HTERT RPE-1 (cell line): ENCODE results near the gene ADAM10.
"Not testable (repeated sequence)": the region's sequence is repeated elsewhere in the genome, so short reads cannot be mapped to it uniquely, and the experiment has no call there.

Experiments
- in situ Hi-C: fragments of 300-500 bp; cut with MboI; formaldehyde crosslinking; loops from 4 replicates; pipeline ENCODE4 v1.14.3; 2020; ENCODE audit warnings: low sequenced_read_pairs

The ADAM10 gene

GRCh38 chr15:58749532-58750337 lies at the start of gene ADAM10:
Gene ADAM10, minus strand, starts transcription at chr15:58749707. Its CDS starts 173 bp downstream, at chr15:58749534.
- in situ Hi-C loops, result no loop called here

DNA sequence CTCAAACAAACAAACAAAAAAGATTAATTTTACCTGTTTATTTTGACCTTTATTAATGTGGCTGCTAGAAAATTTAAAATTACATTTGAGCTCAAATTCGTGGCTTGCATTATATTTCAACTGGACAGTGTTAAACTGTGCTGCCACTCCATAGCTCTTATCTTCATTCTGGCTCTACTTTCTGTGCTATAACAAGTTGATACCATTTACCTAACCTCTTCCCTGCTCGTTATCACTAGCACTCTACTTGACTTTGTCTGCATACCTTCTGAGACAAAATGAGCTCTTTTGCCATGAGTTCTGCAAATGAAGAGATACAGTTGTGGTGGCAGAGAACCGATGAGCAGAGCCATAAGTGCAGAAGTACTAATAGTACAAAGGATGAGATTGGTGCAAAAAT lies 48.0 kb upstream of the ADAM10 start:
- in situ Hi-C loops, result no loop called here

DNA sequence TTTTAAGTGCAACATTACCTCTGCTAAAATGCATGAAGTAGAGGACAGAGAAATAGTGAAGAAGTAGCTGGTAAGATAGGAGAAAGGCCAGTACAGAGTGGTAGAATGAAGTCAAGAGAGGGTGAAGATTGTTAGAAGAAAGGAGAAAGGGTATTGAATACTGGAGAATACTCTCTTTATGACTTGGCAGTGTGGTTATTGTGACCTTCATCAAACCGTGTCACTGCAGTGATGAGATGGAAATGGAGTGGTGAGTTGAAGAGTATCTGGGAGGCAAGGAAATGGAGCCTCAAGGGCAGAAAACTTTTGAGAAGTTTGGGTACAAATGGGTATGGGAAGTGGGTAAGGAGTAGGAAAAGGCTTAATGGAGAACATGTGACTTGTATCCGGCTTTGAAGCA lies 46.3 kb upstream of the ADAM10 start:
- in situ Hi-C loops, result no loop called here

- in situ Hi-C loops, result no loop called here
These were observed 44.4 kb upstream of the ADAM10 start for GRCh38 chr15:58793862-58794261.

GRCh38 chr15:58788056-58788710 lies 38.7 kb upstream of the ADAM10 start:
- in situ Hi-C loops, result no loop called here

GRCh38 chr15:58785355-58785754 lies 35.8 kb upstream of the ADAM10 start:
- in situ Hi-C loops, result no loop called here

- in situ Hi-C loops, result no loop called here
These were observed 30.0 kb upstream of the ADAM10 start for GRCh38 chr15:58779554-58779953.

DNA sequence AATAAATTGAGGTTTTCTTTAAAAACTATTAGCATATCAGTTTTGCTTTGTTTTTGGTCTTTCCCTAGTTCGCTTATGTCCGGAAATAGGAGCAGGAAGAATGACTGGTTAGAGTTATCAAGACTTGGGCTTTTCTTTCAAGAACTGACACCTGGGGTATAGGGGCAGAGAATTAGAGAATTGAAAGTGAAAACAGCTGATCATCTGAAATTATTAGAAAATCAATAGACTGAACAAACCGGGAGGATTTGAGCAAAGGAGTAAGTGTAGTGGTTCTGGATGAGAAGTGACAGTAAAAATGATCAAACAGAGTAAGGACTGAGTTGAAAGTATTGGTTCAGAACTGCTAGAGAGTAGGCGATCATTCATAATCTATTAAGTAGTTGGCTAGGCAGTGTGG lies 27.6 kb upstream of the ADAM10 start:
- in situ Hi-C loops, result no loop called here

- in situ Hi-C loops, result no loop called here
These were observed 25.9 kb upstream of the ADAM10 start for GRCh38 chr15:58775402-58775801.

- in situ Hi-C loops, result no loop called here
These were observed 23.5 kb upstream of the ADAM10 start for GRCh38 chr15:58773024-58773423.

DNA sequence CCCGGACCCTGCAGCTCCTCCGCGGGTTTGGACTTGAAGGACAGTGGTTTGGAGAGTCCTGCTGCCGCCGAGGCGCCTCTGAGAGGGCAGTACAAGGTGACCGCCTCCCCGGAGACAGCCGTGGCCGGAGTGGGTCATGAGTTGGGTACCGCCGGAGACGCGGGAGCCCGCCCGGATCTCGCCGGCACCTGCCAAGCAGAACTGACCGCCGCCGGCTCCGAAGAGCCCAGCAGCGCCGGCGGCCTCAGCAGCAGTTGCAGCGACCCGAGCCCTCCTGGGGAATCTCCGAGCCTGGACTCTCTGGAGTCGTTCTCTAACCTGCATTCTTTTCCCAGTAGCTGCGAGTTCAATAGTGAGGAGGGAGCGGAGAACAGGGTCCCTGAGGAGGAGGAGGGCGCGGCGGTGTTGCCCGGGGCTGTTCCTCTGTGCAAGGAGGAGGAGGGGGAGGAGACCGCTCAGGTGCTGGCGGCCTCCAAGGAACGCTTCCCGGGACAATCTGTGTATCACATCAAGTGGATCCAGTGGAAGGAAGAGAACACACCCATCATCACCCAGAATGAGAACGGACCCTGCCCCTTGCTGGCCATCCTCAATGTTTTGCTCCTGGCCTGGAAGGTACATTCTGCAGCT lies 22.2 kb upstream of the ADAM10 start:
- in situ Hi-C loops, result no loop called here

GRCh38 chr15:58770857-58771620 lies 21.5 kb upstream of the ADAM10 start, which contains the start of gene MINDY2:
Gene MINDY2, plus strand, starts transcription at chr15:58771302. Its CDS starts 94 bp downstream, at chr15:58771396.
- in situ Hi-C loops, result no loop called here

DNA sequence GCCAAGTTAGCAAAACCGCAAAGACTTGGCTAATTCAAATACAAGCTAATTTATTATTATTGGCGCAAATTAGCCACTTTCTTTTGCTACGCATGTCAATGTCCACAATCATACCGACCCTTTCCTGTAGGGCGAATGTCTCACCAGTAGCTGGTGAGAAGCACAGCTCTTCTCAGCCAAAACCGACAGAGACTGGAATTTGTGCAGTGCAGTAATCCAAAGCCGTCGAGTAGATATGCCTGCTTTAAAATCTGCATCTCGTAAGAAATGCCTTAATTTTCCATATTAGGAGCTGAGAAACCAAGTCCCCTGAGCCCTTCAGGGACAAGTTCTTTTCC lies 21.0 kb upstream of the ADAM10 start:
- in situ Hi-C loops, result no loop called here

GRCh38 chr15:58768601-58769004 lies 19.1 kb upstream of the ADAM10 start:
- in situ Hi-C loops, result not testable (repeated sequence)

DNA sequence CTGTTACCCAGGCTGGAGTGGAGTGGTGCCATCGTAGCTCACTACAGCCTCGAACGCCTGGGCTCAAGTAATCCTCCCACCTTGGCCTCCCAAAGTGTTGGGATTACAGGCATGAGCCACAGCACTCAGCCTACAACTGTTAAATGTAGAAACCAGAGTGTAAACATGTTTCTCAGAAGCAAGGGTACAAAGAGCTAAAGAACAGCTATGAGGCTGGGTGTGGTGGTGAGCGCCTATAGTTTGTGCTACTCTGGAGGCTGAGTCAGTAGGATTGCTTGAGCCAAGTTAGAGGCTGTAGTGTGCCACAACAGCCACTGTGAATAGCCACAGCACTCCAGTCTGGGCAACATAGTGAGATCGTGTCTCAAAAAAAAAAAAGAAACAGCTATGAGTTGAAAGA lies 16.8 kb upstream of the ADAM10 start:
- in situ Hi-C loops, result no loop called here

- in situ Hi-C loops, result no loop called here
These were observed 15.0 kb upstream of the ADAM10 start for GRCh38 chr15:58764468-58764867.

GRCh38 chr15:58762731-58763130 lies 13.2 kb upstream of the ADAM10 start:
- in situ Hi-C loops, result no loop called here

DNA sequence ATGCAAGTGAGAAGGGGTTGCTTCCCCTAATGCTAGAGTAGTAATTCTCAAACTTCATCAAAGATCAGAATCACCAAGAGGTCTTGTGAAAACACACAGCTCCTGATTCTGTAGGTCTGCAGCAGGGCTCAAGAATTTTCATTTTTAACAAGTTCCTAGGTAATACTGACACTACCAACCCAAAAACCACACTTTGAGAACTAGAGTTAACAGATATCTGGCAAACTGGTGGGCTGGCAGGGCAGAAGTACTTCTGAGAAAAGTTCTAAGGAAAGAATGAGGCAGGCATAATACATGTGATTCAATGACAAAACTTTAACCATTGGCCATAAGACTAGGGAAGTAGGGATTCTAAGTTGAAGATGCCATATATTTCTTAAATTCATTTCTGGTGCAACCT lies 12.8 kb upstream of the ADAM10 start:
- in situ Hi-C loops, result no loop called here

GRCh38 chr15:58761010-58761388 lies 11.5 kb upstream of the ADAM10 start:
- in situ Hi-C loops, result no loop called here

GRCh38 chr15:58760385-58761009 lies 11.0 kb upstream of the ADAM10 start:
- in situ Hi-C loops, result no loop called here

- in situ Hi-C loops, result no loop called here
These were observed 8.6 kb upstream of the ADAM10 start for GRCh38 chr15:58758141-58758540.
